Stimulated activated naive CD8-positive, alpha-beta T cell treated with anti-CD3 and anti-CD28 coated beads, Interleukin-15, Interleukin-2, amounts not matched to agents 100 U/mL and 50 U/mL, for 24 hours (primary cell): ENCODE measurements around the gene ZDHHC21.
A peak's percentile ranks its signal among the peaks of the same experiment; 100 is the strongest.

Experiments
- ATAC-seq: fragments of 150-1000 bp; cut with Tn5 transposase; one replicate; pipeline ENCODE4 v1.10.0; 2021
- DNase-seq: peaks from one replicate; pipeline ENCODE4 v3.0.0; 2021

The ZDHHC21 gene

GRCh38 chr9:14608540-14608939 is 84.7 kb downstream of the ZDHHC21 start:
- DNase-seq (no peak), ATAC-seq (no peak)

- peak; percentile 36 for ATAC-seq
These were observed 95.9 kb downstream of the ZDHHC21 start for GRCh38 chr9:14597171-14597799.

GRCh38 chr9:14593406-14593805 is 99.8 kb downstream of the ZDHHC21 start:
- ATAC-seq (no peak), DNase-seq (no peak)

More at GRCh38 chr9:14597171-14597799, 95.9 kb downstream of the ZDHHC21 start:
- no peak for DNase-seq

DNA sequence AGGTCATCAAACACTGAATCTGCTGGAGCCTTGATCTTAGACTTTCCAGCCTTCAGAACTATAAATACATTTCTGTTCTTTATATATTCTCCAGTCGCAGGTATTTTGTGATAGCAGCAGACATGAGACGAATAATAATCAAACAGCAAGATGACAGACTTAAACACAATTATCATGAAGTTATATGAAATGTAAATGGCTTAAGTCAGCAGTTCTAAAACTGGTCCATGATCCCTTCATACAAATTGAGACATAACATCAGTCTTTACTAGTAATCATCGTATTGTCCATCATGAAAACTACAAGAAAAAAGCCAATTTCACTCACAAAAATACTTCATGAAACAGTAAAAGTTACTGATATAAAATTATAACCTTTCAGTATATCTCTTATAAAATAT is 101.8 kb downstream of the ZDHHC21 start:
- DNase-seq = no peak
- no peak for ATAC-seq

DNA sequence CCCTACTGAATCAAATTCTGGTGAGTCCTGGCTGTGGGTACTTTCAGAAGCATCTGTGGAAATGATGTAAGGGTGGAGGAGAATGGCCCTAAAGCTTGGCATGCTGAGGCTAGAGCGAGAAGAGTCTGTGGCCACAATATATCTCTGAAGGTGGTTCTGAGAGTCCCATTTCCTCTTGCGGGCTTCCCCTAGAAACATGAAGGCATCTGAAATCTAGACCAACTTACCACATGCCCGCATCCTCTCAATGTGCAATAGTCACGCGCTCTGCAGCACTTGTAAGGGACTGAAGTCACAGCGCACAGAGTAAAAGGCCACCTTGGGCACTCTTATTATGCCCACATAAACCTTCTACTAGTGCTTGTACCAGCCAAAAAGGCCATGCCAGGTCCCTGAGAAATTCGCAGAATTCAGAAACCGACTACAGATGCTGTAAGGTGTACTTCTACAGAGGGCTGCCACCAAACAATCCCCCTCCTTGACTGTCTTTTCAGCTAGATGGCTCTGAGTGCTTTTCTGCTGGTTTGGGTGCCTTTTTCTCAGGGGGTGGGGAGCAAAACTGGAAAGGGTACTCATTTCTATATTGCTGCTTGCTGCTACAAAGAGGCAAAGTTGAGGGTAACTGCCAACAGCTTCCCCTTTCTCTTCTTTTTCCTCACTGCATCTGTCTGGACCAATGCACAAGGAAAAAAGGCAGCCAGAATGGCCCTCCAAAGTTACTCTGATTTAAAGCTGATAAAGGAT is 107.3 kb downstream of the ZDHHC21 start:
- peak; percentile 93 for ATAC-seq
- peak; percentile 17 for DNase-seq

DNA sequence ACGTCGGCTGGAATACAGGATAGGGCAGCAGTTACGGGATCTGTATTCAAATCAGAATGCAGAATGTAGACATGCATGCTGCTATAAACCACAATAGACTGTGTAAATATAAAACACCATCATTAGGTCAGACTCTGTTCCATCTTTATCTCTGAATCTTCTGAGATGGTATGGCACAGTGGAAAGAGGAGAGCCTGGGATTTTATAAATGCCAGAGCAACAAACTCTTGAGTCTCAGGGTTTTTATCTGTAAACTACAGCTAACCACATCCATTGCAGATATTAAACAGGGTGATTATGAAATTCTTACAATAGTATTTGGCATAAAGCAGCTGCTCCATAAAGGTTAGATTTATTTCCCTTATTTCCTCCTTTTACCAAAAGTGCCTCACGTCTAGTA is 108.7 kb downstream of the ZDHHC21 start:
- ATAC-seq (no peak), DNase-seq (no peak)

- ATAC-seq (no peak), DNase-seq (no peak)
These were observed 115.2 kb downstream of the ZDHHC21 start for GRCh38 chr9:14578030-14578429.

- ATAC-seq (no peak), DNase-seq (no peak)
These were observed 119.1 kb downstream of the ZDHHC21 start for GRCh38 chr9:14574173-14574572.

DNA sequence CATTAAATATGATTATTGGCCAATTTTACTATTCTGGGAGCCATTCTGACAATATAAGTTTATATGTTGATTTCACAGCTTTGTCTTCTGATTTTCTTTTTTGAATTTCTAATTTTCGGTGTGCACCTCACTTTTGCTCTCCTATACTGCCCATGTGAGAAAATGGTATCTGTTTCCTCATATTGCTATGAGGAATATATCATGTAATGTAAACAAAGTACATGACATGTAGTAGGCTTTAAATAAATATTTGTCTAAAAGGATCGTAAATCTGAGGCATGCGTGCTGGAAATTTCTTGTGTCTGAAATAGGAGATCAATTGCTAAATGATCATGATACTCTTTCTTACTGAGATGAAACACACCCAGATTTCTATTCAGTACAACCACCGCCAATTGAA is 119.9 kb downstream of the ZDHHC21 start:
- no peak for ATAC-seq
- no peak for DNase-seq

- ATAC-seq = no peak
These were observed 127.7 kb downstream of the ZDHHC21 start for GRCh38 chr9:14565352-14566016.

DNA sequence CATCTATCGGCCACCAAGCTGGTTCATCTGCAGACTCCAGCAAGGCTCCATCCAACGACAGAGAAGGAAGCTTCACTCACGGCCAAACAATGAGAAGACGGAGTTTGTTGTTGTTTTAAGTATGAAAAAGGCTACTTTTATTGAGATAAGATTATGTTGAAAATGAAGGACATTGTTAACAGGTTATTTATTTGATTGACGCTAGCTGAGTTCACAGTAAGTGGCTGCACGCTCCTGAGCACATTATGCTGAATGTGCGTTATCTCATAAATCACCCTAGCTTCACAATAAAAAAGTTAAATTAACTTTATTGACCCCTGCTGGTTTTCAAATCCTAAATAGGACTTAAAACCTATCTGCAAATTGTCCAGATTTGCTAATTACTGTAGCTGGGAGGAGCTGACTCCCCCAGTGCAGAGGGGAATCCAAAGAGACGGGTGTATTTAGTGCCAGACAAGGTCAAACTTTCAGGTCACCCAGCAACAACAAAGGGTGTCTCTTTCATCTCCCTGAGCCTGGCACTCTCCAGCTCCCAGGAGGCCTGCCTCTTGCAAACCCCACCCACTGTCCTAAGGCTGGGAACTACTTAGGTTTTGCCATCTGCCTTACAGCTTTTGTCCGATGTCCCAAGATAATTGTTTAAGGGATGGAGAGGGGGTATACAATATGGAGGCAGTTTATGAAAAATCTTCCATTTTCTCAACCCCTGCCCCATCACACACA is 129.2 kb downstream of the ZDHHC21 start:
- ATAC-seq (no peak), DNase-seq (no peak)

More at GRCh38 chr9:14565352-14566016, 127.7 kb downstream of the ZDHHC21 start:
- DNase-seq = no peak

GRCh38 chr9:14561929-14562405 is 131.3 kb downstream of the ZDHHC21 start:
- no peak for ATAC-seq
- DNase-seq = no peak
